ENCODE data around the gene CABLES1. TPM values are rescaled to one million over a fixed set of nuclear protein-coding genes. Genes with fewer than 3 reads are reported as not detected.
A peak's percentile ranks its signal among the peaks of the same experiment; 100 is the strongest.

CABLES1 gene
- total RNA-seq, 6 experiments from 2014 or later = 7.4 to 21.5 (median 11.3) TPM

DNA sequence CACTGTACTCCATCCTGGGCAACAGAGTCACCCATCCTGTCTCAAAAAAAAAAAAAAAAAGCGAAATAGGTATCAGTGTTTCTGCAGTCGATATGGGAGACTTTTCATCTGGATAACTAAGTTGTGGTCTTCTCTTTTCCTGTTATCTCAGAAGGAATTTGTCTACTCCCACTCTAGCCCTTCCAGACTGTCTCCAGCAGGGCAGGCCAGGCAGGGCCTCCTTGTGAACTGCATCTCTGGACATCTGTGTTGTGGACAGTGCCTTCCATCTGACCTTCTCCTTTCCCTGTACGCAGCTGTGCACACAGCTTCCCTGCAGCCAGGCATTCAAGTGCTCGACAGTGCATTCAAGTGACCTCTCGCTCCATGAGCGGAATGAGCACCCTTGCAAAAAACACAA is 110.2 kb downstream of the CABLES1 start:
- Histone ChIP-seq H3K27ac (no peak overlapping the region), H3K9me3 (no peaks in the 10 kb centered on the region), H3K36me3 (peaks cover 0 to 3% (median 0%) of the 10 kb centered on the region in 4 donors), H3K4me1 (peaks cover 0 to 11% (median 4%) of the 10 kb centered on the region in 4 donors), H3K4me3 (no peak overlapping the region), H3K27me3 (no peaks in the 10 kb centered on the region)
- TF ChIP-seq, protein P1, sequence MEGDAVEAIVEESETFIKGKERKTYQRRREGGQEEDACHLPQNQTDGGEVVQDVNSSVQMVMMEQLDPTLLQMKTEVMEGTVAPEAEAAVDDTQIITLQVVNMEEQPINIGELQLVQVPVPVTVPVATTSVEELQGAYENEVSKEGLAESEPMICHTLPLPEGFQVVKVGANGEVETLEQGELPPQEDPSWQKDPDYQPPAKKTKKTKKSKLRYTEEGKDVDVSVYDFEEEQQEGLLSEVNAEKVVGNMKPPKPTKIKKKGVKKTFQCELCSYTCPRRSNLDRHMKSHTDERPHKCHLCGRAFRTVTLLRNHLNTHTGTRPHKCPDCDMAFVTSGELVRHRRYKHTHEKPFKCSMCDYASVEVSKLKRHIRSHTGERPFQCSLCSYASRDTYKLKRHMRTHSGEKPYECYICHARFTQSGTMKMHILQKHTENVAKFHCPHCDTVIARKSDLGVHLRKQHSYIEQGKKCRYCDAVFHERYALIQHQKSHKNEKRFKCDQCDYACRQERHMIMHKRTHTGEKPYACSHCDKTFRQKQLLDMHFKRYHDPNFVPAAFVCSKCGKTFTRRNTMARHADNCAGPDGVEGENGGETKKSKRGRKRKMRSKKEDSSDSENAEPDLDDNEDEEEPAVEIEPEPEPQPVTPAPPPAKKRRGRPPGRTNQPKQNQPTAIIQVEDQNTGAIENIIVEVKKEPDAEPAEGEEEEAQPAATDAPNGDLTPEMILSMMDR (IDR thresholded peaks at IDR 0.05) = no peak
- no peak for TF ChIP-seq POLR2A (IDR thresholded peaks at IDR 0.05)
- WGBS (ENCODE audit: insufficient coverage, low coverage, low lambda C conversion rate, missing lambda C conversion rate) = 100% methylated on average over 1 of the region's 6 CpGs
- intact Hi-C loops (cut with DNase I) = no loop called here
- ATAC-seq (no peak), DNase-seq (no peak)

- TF ChIP-seq, protein P1 (IDR thresholded peaks at IDR 0.05) = no peak
- TF ChIP-seq POLR2A (IDR thresholded peaks at IDR 0.05) = no peak
- Histone ChIP-seq H3K4me1 (peaks cover 0 to 3% (median under 1%) of the 10 kb centered on the region in 4 donors), H3K27me3 (no peaks in the 10 kb centered on the region), H3K36me3 (peaks cover 0 to 3% (median 0%) of the 10 kb centered on the region in 4 donors), H3K27ac (no peak overlapping the region), H3K9me3 (no peaks in the 10 kb centered on the region), H3K4me3 (no peak overlapping the region)
- intact Hi-C loops (cut with DNase I) = no loop called here
- no CpG with 5 or more reads among the region's 10 CpGs for WGBS (ENCODE audit: insufficient coverage, low coverage, low lambda C conversion rate, missing lambda C conversion rate)
- ATAC-seq (peak in 1 of 4 donors; percentile 14), DNase-seq (no peak)
Observed at GRCh38 chr18:23247331-23247730, 112.0 kb downstream of the CABLES1 start.

DNA sequence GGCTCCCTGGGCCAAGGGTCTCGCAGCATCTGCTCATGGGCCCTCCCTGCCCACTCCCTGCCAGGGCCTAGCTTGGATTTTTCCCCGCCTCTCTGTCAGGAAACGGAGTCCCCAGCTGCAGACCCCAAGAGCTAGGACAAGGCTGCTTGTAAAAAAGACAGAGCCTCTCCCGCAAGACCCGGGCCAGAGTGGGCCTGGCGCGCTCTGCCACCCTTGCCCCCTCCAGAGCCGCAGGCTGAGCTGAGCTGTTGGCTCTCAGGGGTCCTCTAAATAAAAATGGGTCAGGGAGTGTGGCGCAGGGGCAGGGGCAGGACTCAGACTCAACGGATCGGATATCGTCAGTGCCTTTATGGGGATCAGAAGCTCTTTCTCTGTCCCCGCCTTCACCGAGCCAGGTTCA is 112.6 kb downstream of the CABLES1 start:
- Histone ChIP-seq H3K4me3 (no peak overlapping the region), H3K27ac (no peak overlapping the region), H3K27me3 (no peaks in the 10 kb centered on the region), H3K36me3 (no peaks in the 10 kb centered on the region), H3K9me3 (no peaks in the 10 kb centered on the region), H3K4me1 (no peaks in the 10 kb centered on the region)
- intact Hi-C loops (cut with DNase I) = no loop called here
- DNase-seq (no peak), ATAC-seq (no peak)
- no peak for TF ChIP-seq POLR2A (IDR thresholded peaks at IDR 0.05)
- WGBS (ENCODE audit: insufficient coverage, low coverage, low lambda C conversion rate, missing lambda C conversion rate) = 84% methylated on average over 4 of the region's 14 CpGs

- Histone ChIP-seq H3K4me3 (no peak overlapping the region), H3K9me3 (no peaks in the 10 kb centered on the region), H3K27me3 (no peaks in the 10 kb centered on the region), H3K27ac (no peak overlapping the region), H3K36me3 (no peaks in the 10 kb centered on the region), H3K4me1 (no peaks in the 10 kb centered on the region)
- DNase-seq (no peak), ATAC-seq (no peak)
- WGBS (ENCODE audit: insufficient coverage, low coverage, low lambda C conversion rate, missing lambda C conversion rate) = 100% methylated on average over 1 of the region's 2 CpGs
- no peak for TF ChIP-seq POLR2A (IDR thresholded peaks at IDR 0.05)
- TF ChIP-seq, protein P1 (IDR thresholded peaks at IDR 0.05) = no peak
- intact Hi-C loops (cut with DNase I) = no loop called here
Observed at GRCh38 chr18:23248826-23249225, 113.5 kb downstream of the CABLES1 start.

DNA sequence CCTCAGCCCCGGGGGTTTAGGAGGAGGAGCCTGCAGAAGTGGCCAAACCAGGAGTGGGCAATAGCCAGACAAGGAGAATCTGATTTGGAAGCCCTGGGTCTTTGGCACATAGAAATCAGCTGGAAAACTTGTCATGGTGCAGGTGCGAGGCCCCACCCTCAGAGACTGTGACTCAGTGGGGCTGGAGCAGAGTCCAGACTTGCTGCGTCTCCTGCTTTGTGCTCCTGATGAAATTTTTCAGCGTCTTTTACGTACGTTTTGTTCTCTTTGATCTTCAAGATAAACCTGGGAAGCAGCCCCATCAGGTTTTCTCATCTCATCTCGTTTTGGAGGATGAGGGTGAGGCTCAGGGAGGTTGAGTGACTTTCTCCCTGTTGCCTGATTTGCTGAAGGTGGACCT is 114.1 kb downstream of the CABLES1 start:
- intact Hi-C loops (cut with DNase I) = no loop called here
- 96% methylated on average over 5 of the region's 7 CpGs for WGBS (ENCODE audit: insufficient coverage, low coverage, low lambda C conversion rate, missing lambda C conversion rate)
- no peak overlapping the region for H3K27ac ChIP-seq
- no peaks in the 10 kb centered on the region for H3K36me3 ChIP-seq
- DNase-seq (no peak), ATAC-seq (no peak)
- H3K4me3 ChIP-seq = no peak overlapping the region
- TF ChIP-seq, protein P1 (IDR thresholded peaks at IDR 0.05) = no peak
- no peak for TF ChIP-seq POLR2A (IDR thresholded peaks at IDR 0.05)
- H3K27me3 ChIP-seq = no peaks in the 10 kb centered on the region
- H3K9me3 ChIP-seq = no peaks in the 10 kb centered on the region
- no peaks in the 10 kb centered on the region for H3K4me1 ChIP-seq
